Panc1 (cell line): Measurements from ENCODE around the gene PSME1.

Source experiments
- POLR2AphosphoS5 ChIP-seq: IDR thresholded peaks from 2 replicates; pipeline ENCODE4 v1.6.1; 2012; ENCODE audit warnings: mild to moderate bottlenecking, low read depth, low read length, moderate library complexity
- TF ChIP-seq, protein P1 (sequence below), 2 experiments: IDR thresholded peaks; 2 replicates each; pipeline ENCODE4 v1.6.1; 2011 to 2012; ENCODE audit warnings: low read depth in 2 of 2, control low read depth in 1 of 2, low read length in 1 of 2, mild to moderate bottlenecking in 1 of 2, moderate library complexity in 1 of 2; ENCODE audit not compliant: insufficient read depth in 1 of 2

- TF ChIP-seq POLR2AphosphoS5, result no peak
- TF ChIP-seq, protein P1, sequence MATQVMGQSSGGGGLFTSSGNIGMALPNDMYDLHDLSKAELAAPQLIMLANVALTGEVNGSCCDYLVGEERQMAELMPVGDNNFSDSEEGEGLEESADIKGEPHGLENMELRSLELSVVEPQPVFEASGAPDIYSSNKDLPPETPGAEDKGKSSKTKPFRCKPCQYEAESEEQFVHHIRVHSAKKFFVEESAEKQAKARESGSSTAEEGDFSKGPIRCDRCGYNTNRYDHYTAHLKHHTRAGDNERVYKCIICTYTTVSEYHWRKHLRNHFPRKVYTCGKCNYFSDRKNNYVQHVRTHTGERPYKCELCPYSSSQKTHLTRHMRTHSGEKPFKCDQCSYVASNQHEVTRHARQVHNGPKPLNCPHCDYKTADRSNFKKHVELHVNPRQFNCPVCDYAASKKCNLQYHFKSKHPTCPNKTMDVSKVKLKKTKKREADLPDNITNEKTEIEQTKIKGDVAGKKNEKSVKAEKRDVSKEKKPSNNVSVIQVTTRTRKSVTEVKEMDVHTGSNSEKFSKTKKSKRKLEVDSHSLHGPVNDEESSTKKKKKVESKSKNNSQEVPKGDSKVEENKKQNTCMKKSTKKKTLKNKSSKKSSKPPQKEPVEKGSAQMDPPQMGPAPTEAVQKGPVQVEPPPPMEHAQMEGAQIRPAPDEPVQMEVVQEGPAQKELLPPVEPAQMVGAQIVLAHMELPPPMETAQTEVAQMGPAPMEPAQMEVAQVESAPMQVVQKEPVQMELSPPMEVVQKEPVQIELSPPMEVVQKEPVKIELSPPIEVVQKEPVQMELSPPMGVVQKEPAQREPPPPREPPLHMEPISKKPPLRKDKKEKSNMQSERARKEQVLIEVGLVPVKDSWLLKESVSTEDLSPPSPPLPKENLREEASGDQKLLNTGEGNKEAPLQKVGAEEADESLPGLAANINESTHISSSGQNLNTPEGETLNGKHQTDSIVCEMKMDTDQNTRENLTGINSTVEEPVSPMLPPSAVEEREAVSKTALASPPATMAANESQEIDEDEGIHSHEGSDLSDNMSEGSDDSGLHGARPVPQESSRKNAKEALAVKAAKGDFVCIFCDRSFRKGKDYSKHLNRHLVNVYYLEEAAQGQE (IDR thresholded peaks at IDR 0.05; ENCODE audit: insufficient read depth in 1 of 2, low read depth in 2 of 2, low read length in 1 of 2), result no peak
These were observed 40.5 kb upstream of the PSME1 start for GRCh38 chr14:24095271-24096068.
